ENCODE results near the gene SLC5A5. TPM values are rescaled to one million over a fixed set of nuclear protein-coding genes. Genes with fewer than 3 reads are reported as not detected.

The SLC5A5 gene
- total and polyA plus RNA-seq, 10 of the 15 experiments (the other 5 are each of a cell fraction or from before 2014, with no cell fraction given), result 0.02 to 0.08 (median 0.05) TPM; not detected in 3

- FAIRE-seq (no peak), ATAC-seq (peak; percentile 75), DNase-seq (ENCODE audit: low read depth, low spot score) (peak; percentile 23)
- peaks cover 32% of the 10 kb centered on the region for H3K4me1 ChIP-seq (ENCODE audit: control insufficient read depth, insufficient read depth, low read length)
- RAD21 ChIA-PET (ENCODE audit: unreplicated experiment), result no interaction called here
- no peak overlapping the region for H2AFZ ChIP-seq (ENCODE audit: control insufficient read depth, low read depth, low read length)
- H3K27me3 ChIP-seq (replicated peaks in 1 of 2; ENCODE audit: control insufficient read depth in 2 of 2, insufficient read depth in 2 of 2, low read length in 1 of 2), result no peaks in the 10 kb centered on the region
- H4K20me1 ChIP-seq (ENCODE audit: control insufficient read depth, insufficient read depth), result no peaks in the 10 kb centered on the region
- no peak overlapping the region for H3K4me3 ChIP-seq
- H3K27ac ChIP-seq (ENCODE audit: control insufficient read depth, insufficient read depth), result no peak overlapping the region
- CTCF ChIA-PET, result interaction anchor here (0.8 to 1.2 kb wide), 2 partner anchors 46 to 269 kb away, joined by 3 to 5 read pairs; partner anchors contain the start of gene CCDC124
- H3K79me2 ChIP-seq (ENCODE audit: control insufficient read depth, insufficient read depth, low read length), result no peaks in the 10 kb centered on the region
- intact Hi-C loops (cut with micrococcal nuclease; ENCODE audit: unreplicated experiment) (loop anchor here (5.0 kb wide), 1 partner anchor 41 kb away; no protein-coding TSS in a partner anchor), in situ Hi-C loops (cut with MboI) (no loop called here)
- H3K9me3 ChIP-seq (replicated peaks; ENCODE audit: control insufficient read depth, insufficient read depth, low read length), result no peaks in the 10 kb centered on the region
- POLR2A ChIA-PET, result interaction anchor here (0.7 kb wide), 1 partner anchor 27 kb away, joined by 3 read pairs; no protein-coding TSS in a partner anchor
- H3K9ac ChIP-seq (ENCODE audit: control insufficient read depth, insufficient read depth, low read length), result no peak overlapping the region
- BruUV-seq (replicated peaks), result no TSS peak
- H3K36me3 ChIP-seq (ENCODE audit: control insufficient read depth in 2 of 2, insufficient read depth in 2 of 2, low read length in 1 of 2), result no peaks in the 10 kb centered on the region
- 1% methylated on average over 7 of the region's 7 CpGs for WGBS (ENCODE audit: insufficient coverage, insufficient replicate concordance, low lambda C conversion rate, missing lambda C conversion rate)
- SMC1A ChIA-PET (ENCODE audit: uncharacterized antibody, unreplicated experiment), result no interaction called here
- H3K4me2 ChIP-seq (ENCODE audit: control insufficient read depth, insufficient read depth), result 0 out of 2 replicates have a peak overlapping the region, but pooled peaks have one; percentile 19
- no peak for TF ChIP-seq CUX1 (IDR thresholded peaks at IDR 0.05; ENCODE audit: insufficient replicate concordance, low read depth, low read length)
- no peak for TF ChIP-seq NFXL1 (IDR thresholded peaks at IDR 0.05; ENCODE audit: borderline replicate concordance)
- no peak for TF ChIP-seq ZNF217 (IDR thresholded peaks at IDR 0.05)
- TF ChIP-seq REST (IDR thresholded peaks at IDR 0.05; ENCODE audit: low read depth, low read length), result no peak
- TF ChIP-seq ZBTB33 (IDR thresholded peaks at IDR 0.05), result no peak
- TF ChIP-seq BHLHE40 (IDR thresholded peaks at IDR 0.05; ENCODE audit: borderline replicate concordance in 1 of 2, low read depth in 2 of 2, low read length in 1 of 2), result 0 out of 4 replicates have a peak, but pooled peaks of 1 of the 2 experiments have one; percentile 12
- TF ChIP-seq POU2F2 (IDR thresholded peaks at IDR 0.05; ENCODE audit: borderline replicate concordance, low read depth, low read length), result peak; percentile 94
- no peak for TF ChIP-seq LARP7 (IDR thresholded peaks at IDR 0.05)
- no peak for TF ChIP-seq PKNOX1 (IDR thresholded peaks at IDR 0.05)
- TF ChIP-seq SMAD5 (IDR thresholded peaks at IDR 0.05; ENCODE audit: low read depth), result no peak
Observed at GRCh38 chr19:17886515-17886914, 14.8 kb downstream of the SLC5A5 start.
